Activated CD4-positive, alpha-beta T cell treated with anti-CD3 and anti-CD28 coated beads for 4 hours (primary cell): Measurements from ENCODE around the gene BRME1.
"Not testable (repeated sequence)": the region's sequence is repeated elsewhere in the genome, so short reads cannot be mapped to it uniquely, and the experiment has no call there.

Experiments used
- DNase-seq, 2 donors: peaks; one replicate each; pipeline ENCODE4 v3.0.0-alpha.2; 2020

BRME1 gene

GRCh38 chr19:13926010-13926409 lies 20.1 kb upstream of the BRME1 start:
- DNase-seq = no peak

GRCh38 chr19:13923194-13923987 lies 17.5 kb upstream of the BRME1 start:
- no peak for DNase-seq

- DNase-seq = not testable (repeated sequence)
Observed at GRCh38 chr19:13922118-13922517, 16.2 kb upstream of the BRME1 start.

GRCh38 chr19:13920940-13921747 lies 15.2 kb upstream of the BRME1 start:
- DNase-seq = no peak

- DNase-seq = no peak
Observed at GRCh38 chr19:13920524-13920923, 14.6 kb upstream of the BRME1 start.

GRCh38 chr19:13918726-13919411 lies 13.0 kb upstream of the BRME1 start:
- no peak for DNase-seq

- no peak for DNase-seq
Observed at GRCh38 chr19:13917888-13918406, 12.0 kb upstream of the BRME1 start.

GRCh38 chr19:13914777-13915176 lies 8.9 kb upstream of the BRME1 start:
- DNase-seq = no peak

- DNase-seq = no peak
Observed at GRCh38 chr19:13913352-13913751, 7.4 kb upstream of the BRME1 start.

GRCh38 chr19:13909430-13909829 lies 3.5 kb upstream of the BRME1 start:
- no peak for DNase-seq

- no peak for DNase-seq
Observed at GRCh38 chr19:13908674-13909073, 2.8 kb upstream of the BRME1 start.

GRCh38 chr19:13906910-13907309 lies 993 bp upstream of the BRME1 start:
- no peak for DNase-seq

- DNase-seq = peak; percentile 43 to 45
Observed at GRCh38 chr19:13906521-13906904, 596 bp upstream of the BRME1 start.

GRCh38 chr19:13902993-13903555 lies 2.8 kb downstream of the BRME1 start:
- no peak for DNase-seq

GRCh38 chr19:13899912-13900584 lies 5.9 kb downstream of the BRME1 start:
- DNase-seq = no peak

GRCh38 chr19:13899393-13899792 lies 6.5 kb downstream of the BRME1 start:
- no peak for DNase-seq

- DNase-seq = no peak
Observed at GRCh38 chr19:13896227-13896626, 9.7 kb downstream of the BRME1 start.

GRCh38 chr19:13894552-13894951 lies 11.4 kb downstream of the BRME1 start:
- DNase-seq = no peak

- no peak for DNase-seq
Observed at GRCh38 chr19:13892870-13893269, 13.0 kb downstream of the BRME1 start.

GRCh38 chr19:13890136-13890535 lies 15.8 kb downstream of the BRME1 start:
- DNase-seq = no peak

GRCh38 chr19:13888281-13888680 lies 17.6 kb downstream of the BRME1 start:
- no peak for DNase-seq

GRCh38 chr19:13887517-13887916 lies 18.4 kb downstream of the BRME1 start:
- DNase-seq = no peak
